SK-N-SH (cell line): ENCODE measurements around the gene MAGI3. TPM values are rescaled to one million over a fixed set of nuclear protein-coding genes. Genes with fewer than 3 reads are reported as not detected.

Experiments used
- CTCF ChIA-PET: fragments of 300-600, 350-600 bp; formaldehyde crosslinking; extraction: SDS; loops from one replicate; lab custom pipeline; 2021; lab: Yijun Ruan, JAX
- POLR2A ChIA-PET: fragments of 350-600 bp; sonication (Branson Sonifier 250); formaldehyde crosslinking; extraction: SDS; loops from one replicate; lab custom pipeline; 2020; ENCODE audit warnings: antibody characterized with exemption, inconsistent platforms; lab: Yijun Ruan, JAX
- DNase-seq: peaks from one replicate; pipeline ENCODE4 v3.0.0; 2012
- H2AFZ ChIP-seq: fragments of 200-600 bp; sonication (generic); 2 replicates; pipeline ENCODE4 v1.8.1; 2016; ENCODE audit warnings: antibody characterized with exemption, mild to moderate bottlenecking, low read depth
- H3F3A ChIP-seq: fragments of 200-600 bp; sonication (generic); replicated peaks from 2 replicates; pipeline ENCODE3; 2016; ENCODE audit warnings: antibody characterized with exemption, mild to moderate bottlenecking; ENCODE audit not compliant: insufficient read depth
- H3K27ac ChIP-seq, 2 experiments: fragments of 200-500 bp in 1 of 2; fragments of 200-600 bp in 1 of 2; sonication (Bioruptor generic) in 1 of 2; sonication (generic), shearing (Covaris generic) in 1 of 2; 2 replicates each; pipeline versions ENCODE4 v1.5.1 to v1.6.1; 2014 to 2016; ENCODE audit warnings: low read depth in 2 of 2, inconsistent platforms in 1 of 2, low read length in 1 of 2, mild to moderate bottlenecking in 1 of 2, mixed read lengths in 1 of 2
- H3K27me3 ChIP-seq: fragments of 200-600 bp; sonication (generic), shearing (Covaris generic); 2 replicates; pipeline ENCODE4 v1.6.1; 2016; ENCODE audit warnings: mixed run types; ENCODE audit not compliant: insufficient read depth
- H3K36me3 ChIP-seq, 2 experiments: fragments of 200-500 bp in 1 of 2; fragments of 200-600 bp in 1 of 2; sonication (Bioruptor generic) in 1 of 2; sonication (generic) in 1 of 2; replicated peaks in 1 of 2; 2 replicates each; pipeline versions ENCODE3 to v1.5.1; 2014 to 2016; ENCODE audit warnings: low read length in 1 of 2, mild to moderate bottlenecking in 1 of 2; ENCODE audit not compliant: insufficient read depth in 2 of 2, control insufficient read depth in 1 of 2
- H3K4me1 ChIP-seq, 2 experiments: fragments of 200-500 bp in 1 of 2; fragments of 200-600 bp in 1 of 2; sonication (Bioruptor generic) in 1 of 2; sonication (generic), shearing (Covaris generic) in 1 of 2; 2 replicates each; pipeline versions ENCODE4 v1.5.1 to v1.6.1; 2014 to 2016; ENCODE audit warnings: low read depth in 1 of 2, low read length in 1 of 2, mixed run types in 1 of 2; ENCODE audit not compliant: insufficient read depth in 2 of 2, control insufficient read depth in 1 of 2
- H3K4me2 ChIP-seq: fragments of 200-600 bp; sonication (generic), shearing (Covaris generic); 2 replicates; pipeline ENCODE4 v1.6.1; 2017; ENCODE audit warnings: mixed run types
- H3K4me3 ChIP-seq, 2 experiments: fragments of 200-500 bp in 1 of 2; fragments of 200-600 bp in 1 of 2; sonication (Bioruptor generic) in 1 of 2; sonication (generic), shearing (Covaris generic) in 1 of 2; 2 replicates each; pipeline versions ENCODE4 v1.5.1 to v1.8.1; 2014 to 2016; ENCODE audit warnings: low read depth in 2 of 2, inconsistent platforms in 1 of 2, low read length in 1 of 2, mild to moderate bottlenecking in 1 of 2, mixed read lengths in 1 of 2, moderate library complexity in 1 of 2
- H3K79me2 ChIP-seq: fragments of 200-600 bp; sonication (generic); 2 replicates; pipeline ENCODE4 v1.8.1; 2017; ENCODE audit warnings: mild to moderate bottlenecking; ENCODE audit not compliant: insufficient read depth
- H3K9ac ChIP-seq: fragments of 200-600 bp; sonication (generic); 2 replicates; pipeline ENCODE4 v1.6.1; 2017; ENCODE audit warnings: mixed run types
- H3K9me2 ChIP-seq: fragments of 200-600 bp; sonication (generic); 2 replicates; pipeline ENCODE4 v1.6.1; 2017; ENCODE audit warnings: mixed run types
- H3K9me3 ChIP-seq: fragments of 200-600 bp; sonication (generic); 2 replicates; pipeline ENCODE4 v1.6.1; 2017; ENCODE audit warnings: mixed run types, mild to moderate bottlenecking, moderate library complexity
- H4K20me1 ChIP-seq: fragments of 200-600 bp; sonication (generic); 2 replicates; pipeline ENCODE4 v1.6.1; 2017; ENCODE audit warnings: mild to moderate bottlenecking, mixed run types; ENCODE audit not compliant: insufficient read depth
- ELF1 ChIP-seq: IDR thresholded peaks from 2 replicates; pipeline ENCODE4 v1.4.0; 2012
- EZH2phosphoT487 ChIP-seq: fragments of 200-600 bp; sonication (generic); IDR thresholded peaks from 2 replicates; pipeline ENCODE4 v1.6.1; 2017; ENCODE audit warnings: low read depth, mixed run types, mild to moderate bottlenecking, antibody characterized with exemption, moderate library complexity, borderline replicate concordance
- FOSL2 ChIP-seq: IDR thresholded peaks from 2 replicates; pipeline ENCODE4 v1.4.0; 2012; ENCODE audit warnings: low read depth, mild to moderate bottlenecking, moderate library complexity, borderline replicate concordance
- JUND ChIP-seq: IDR thresholded peaks from 2 replicates; pipeline ENCODE4 v1.4.0; 2012
- MEF2A ChIP-seq: IDR thresholded peaks from 2 replicates; pipeline ENCODE4 v1.4.0; 2012; ENCODE audit warnings: low read depth, borderline replicate concordance
- NFIC ChIP-seq: IDR thresholded peaks from 2 replicates; pipeline ENCODE4 v1.4.0; 2012; ENCODE audit warnings: borderline replicate concordance
- RAD21 ChIP-seq: IDR thresholded peaks from 2 replicates; pipeline ENCODE4 v1.6.1; 2012; ENCODE audit warnings: mild to moderate bottlenecking, low read length
- TAF1 ChIP-seq: IDR thresholded peaks from 2 replicates; pipeline ENCODE4 v1.6.1; 2012; ENCODE audit warnings: low read depth, mild to moderate bottlenecking, low read length, moderate library complexity, borderline replicate concordance
- WGBS: methylation state at CpG from one replicate; pipeline ENCODE4 v1.1.6; 2017; ENCODE audit warnings: low lambda C conversion rate; 5-methylcytosine and 5-hydroxymethylcytosine counted together
- polyA plus RNA-seq, 3 experiments: library from polyadenylated mRNA; depleted of rRNA; stranded (reverse); fragments of >200 nt; gene quantifications; 2 replicates each; pipeline ENCODE4 v1.2.3, GENCODE V29; 2012
- TF ChIP-seq, protein P1 (sequence below): fragments of 150-350 bp; IDR thresholded peaks from 2 replicates; pipeline ENCODE4 v1.6.1; 2017; ENCODE audit warnings: antibody characterized with exemption, low read length, low read depth, borderline replicate concordance
- TF ChIP-seq, protein P2 (sequence below): IDR thresholded peaks from 2 replicates; pipeline ENCODE4; 2012
- TF ChIP-seq, protein P3 (sequence below): IDR thresholded peaks from 2 replicates; pipeline ENCODE4 v1.4.0; 2012; ENCODE audit warnings: low read depth, borderline replicate concordance
- TF ChIP-seq, protein P4 (sequence below): IDR thresholded peaks from 2 replicates; pipeline ENCODE4 v1.6.1; 2012; ENCODE audit warnings: mild to moderate bottlenecking, low read depth, low read length, moderate library complexity
- TF ChIP-seq, protein P5 (sequence below): fragments of 150-350 bp; IDR thresholded peaks from 2 replicates; pipeline ENCODE4 v1.6.1; 2016; ENCODE audit warnings: mild to moderate bottlenecking, low read depth, low read length

The MAGI3 gene
- polyA plus RNA-seq, 1 of the 3 experiments (the other 2 are of a cell fraction), result 2.9 TPM

DNA sequence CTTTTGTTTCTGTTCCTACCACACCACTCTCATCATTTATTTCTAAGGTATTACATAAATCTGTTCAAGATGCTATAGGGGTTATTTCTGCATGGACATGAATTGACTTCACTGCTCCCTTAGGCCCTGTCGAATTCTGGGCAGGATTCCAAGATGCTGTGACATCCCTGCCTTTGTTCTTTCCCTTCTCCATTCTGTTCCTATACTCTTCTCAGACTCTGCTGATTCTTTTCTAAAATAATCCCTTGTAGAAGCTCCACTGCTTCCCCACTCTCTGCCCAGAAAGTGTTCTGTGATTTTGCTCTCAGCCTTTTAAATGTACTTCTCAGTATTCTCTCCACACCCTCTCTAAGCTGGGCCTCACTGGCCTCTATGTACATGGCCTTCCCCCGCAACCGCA lies 269.8 kb downstream of the MAGI3 start:
- no peaks in the 10 kb centered on the region for H4K20me1 ChIP-seq
- TF ChIP-seq, protein P1, sequence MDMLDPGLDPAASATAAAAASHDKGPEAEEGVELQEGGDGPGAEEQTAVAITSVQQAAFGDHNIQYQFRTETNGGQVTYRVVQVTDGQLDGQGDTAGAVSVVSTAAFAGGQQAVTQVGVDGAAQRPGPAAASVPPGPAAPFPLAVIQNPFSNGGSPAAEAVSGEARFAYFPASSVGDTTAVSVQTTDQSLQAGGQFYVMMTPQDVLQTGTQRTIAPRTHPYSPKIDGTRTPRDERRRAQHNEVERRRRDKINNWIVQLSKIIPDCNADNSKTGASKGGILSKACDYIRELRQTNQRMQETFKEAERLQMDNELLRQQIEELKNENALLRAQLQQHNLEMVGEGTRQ, result no peak
- TF ChIP-seq, protein P2, sequence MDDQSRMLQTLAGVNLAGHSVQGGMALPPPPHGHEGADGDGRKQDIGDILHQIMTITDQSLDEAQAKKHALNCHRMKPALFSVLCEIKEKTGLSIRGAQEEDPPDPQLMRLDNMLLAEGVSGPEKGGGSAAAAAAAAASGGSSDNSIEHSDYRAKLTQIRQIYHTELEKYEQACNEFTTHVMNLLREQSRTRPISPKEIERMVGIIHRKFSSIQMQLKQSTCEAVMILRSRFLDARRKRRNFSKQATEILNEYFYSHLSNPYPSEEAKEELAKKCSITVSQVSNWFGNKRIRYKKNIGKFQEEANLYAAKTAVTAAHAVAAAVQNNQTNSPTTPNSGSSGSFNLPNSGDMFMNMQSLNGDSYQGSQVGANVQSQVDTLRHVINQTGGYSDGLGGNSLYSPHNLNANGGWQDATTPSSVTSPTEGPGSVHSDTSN, result no peak
- TF ChIP-seq JUND (no peak), ELF1 (no peak), MEF2A (no peak), NFIC (no peak), EZH2phosphoT487 (no peak), RAD21 (no peak), FOSL2 (no peak), TAF1 (no peak)
- TF ChIP-seq, protein P3, sequence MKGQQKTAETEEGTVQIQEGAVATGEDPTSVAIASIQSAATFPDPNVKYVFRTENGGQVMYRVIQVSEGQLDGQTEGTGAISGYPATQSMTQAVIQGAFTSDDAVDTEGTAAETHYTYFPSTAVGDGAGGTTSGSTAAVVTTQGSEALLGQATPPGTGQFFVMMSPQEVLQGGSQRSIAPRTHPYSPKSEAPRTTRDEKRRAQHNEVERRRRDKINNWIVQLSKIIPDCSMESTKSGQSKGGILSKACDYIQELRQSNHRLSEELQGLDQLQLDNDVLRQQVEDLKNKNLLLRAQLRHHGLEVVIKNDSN, result no peak
- TF ChIP-seq, protein P4, sequence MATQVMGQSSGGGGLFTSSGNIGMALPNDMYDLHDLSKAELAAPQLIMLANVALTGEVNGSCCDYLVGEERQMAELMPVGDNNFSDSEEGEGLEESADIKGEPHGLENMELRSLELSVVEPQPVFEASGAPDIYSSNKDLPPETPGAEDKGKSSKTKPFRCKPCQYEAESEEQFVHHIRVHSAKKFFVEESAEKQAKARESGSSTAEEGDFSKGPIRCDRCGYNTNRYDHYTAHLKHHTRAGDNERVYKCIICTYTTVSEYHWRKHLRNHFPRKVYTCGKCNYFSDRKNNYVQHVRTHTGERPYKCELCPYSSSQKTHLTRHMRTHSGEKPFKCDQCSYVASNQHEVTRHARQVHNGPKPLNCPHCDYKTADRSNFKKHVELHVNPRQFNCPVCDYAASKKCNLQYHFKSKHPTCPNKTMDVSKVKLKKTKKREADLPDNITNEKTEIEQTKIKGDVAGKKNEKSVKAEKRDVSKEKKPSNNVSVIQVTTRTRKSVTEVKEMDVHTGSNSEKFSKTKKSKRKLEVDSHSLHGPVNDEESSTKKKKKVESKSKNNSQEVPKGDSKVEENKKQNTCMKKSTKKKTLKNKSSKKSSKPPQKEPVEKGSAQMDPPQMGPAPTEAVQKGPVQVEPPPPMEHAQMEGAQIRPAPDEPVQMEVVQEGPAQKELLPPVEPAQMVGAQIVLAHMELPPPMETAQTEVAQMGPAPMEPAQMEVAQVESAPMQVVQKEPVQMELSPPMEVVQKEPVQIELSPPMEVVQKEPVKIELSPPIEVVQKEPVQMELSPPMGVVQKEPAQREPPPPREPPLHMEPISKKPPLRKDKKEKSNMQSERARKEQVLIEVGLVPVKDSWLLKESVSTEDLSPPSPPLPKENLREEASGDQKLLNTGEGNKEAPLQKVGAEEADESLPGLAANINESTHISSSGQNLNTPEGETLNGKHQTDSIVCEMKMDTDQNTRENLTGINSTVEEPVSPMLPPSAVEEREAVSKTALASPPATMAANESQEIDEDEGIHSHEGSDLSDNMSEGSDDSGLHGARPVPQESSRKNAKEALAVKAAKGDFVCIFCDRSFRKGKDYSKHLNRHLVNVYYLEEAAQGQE, result no peak
- TF ChIP-seq, protein P5, sequence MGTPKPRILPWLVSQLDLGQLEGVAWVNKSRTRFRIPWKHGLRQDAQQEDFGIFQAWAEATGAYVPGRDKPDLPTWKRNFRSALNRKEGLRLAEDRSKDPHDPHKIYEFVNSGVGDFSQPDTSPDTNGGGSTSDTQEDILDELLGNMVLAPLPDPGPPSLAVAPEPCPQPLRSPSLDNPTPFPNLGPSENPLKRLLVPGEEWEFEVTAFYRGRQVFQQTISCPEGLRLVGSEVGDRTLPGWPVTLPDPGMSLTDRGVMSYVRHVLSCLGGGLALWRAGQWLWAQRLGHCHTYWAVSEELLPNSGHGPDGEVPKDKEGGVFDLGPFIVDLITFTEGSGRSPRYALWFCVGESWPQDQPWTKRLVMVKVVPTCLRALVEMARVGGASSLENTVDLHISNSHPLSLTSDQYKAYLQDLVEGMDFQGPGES, result no peak
- TF ChIP-seq, all 33 proteins: peak for 0
- CTCF ChIA-PET, result interaction anchor here (1.2 kb wide), 2 partner anchors 11 to 16 kb away, joined by 3 to 4 read pairs; no protein-coding TSS in a partner anchor
- POLR2A ChIA-PET, result no interaction called here
- Histone ChIP-seq H3K4me1 (peaks cover 0 to 16% of the 10 kb centered on the region in 2 experiments; a peak in 2 of 4 replicates), H3K9me3 (no peaks in the 10 kb centered on the region), H3K9ac (no peak overlapping the region), H3K27ac (peak overlapping the region in 1 of 2 experiments; percentile 58; a peak in 2 of 4 replicates), H3F3A (peaks cover 17% of the 10 kb centered on the region), H3K79me2 (no peaks in the 10 kb centered on the region), H3K4me3 (no peak overlapping the region), H3K36me3 (peaks cover 7 to 28% of the 10 kb centered on the region in 2 experiments), H2AFZ (no peak overlapping the region), H3K27me3 (no peaks in the 10 kb centered on the region), H3K9me2 (no peaks in the 10 kb centered on the region), H3K4me2 (no peak overlapping the region)
- WGBS, result 69% methylated on average over 3 of the region's 3 CpGs
- peak; percentile 32 for DNase-seq
